GM21576 (cell line): ENCODE data around the gene PLA2G1B.

Experiments used
- ATAC-seq: cut with Tn5 transposase; IDR thresholded peaks from one replicate; pipeline ENCODE4 v1.9.1; 2021; ENCODE audit warnings: mild to moderate bottlenecking, moderate library complexity; ENCODE audit not compliant: unreplicated experiment

PLA2G1B gene

GRCh38 chr12:120276734-120277133 lies 50.8 kb downstream of the PLA2G1B start:
- no peak for ATAC-seq
